ENCODE results near the gene DDX39A. TPM values are rescaled to one million over a fixed set of nuclear protein-coding genes. Genes with fewer than 3 reads are reported as not detected.

The DDX39A gene
- total and polyA plus RNA-seq, 2 of the 8 experiments (the other 6 are each of a cell fraction or from before 2014, with no cell fraction given), result 139 TPM

DNA sequence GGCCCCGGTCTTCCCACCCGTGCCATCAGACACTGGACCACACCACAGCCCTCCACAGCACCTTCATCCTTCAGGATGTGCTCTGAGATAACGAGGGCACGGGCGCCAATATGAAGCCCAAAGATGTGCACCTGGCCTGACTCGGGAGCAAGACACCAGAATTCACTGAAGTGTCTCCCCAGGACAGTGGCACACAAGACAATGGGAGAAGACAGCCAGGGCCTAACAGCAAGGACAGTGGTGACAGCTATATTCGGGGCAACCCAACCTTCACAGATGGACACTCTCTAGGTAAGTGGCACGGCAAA, 7.2 kb downstream of the DDX39A start:
- CTCF ChIA-PET (ENCODE audit: partially characterized antibody), result interaction anchor here (9.1 kb wide), 1 partner anchor 49 kb away, joined by 114 read pairs; no protein-coding TSS in a partner anchor
- TF ChIP-seq RBBP5 (IDR thresholded peaks at IDR 0.05; ENCODE audit: borderline replicate concordance, low read depth, low read length) (no peak), BRCA1 (IDR thresholded peaks at IDR 0.05; ENCODE audit: low read depth, low read length) (no peak), SIRT6 (IDR thresholded peaks at IDR 0.05; ENCODE audit: low read length) (no peak), POLR2AphosphoS5 (IDR thresholded peaks at IDR 0.05; ENCODE audit: low read depth, low read length) (no peak), SIN3A (conservative IDR thresholded peaks at IDR 0.05 in 1 of 2, IDR thresholded peaks at IDR 0.05 in 1 of 2; ENCODE audit: low read depth in 1 of 2, low read length in 2 of 2) (no peak), SUZ12 (IDR thresholded peaks at IDR 0.05; ENCODE audit: low read length) (no peak), ASH2L (IDR thresholded peaks at IDR 0.05; ENCODE audit: low read length) (no peak), KDM5A (IDR thresholded peaks at IDR 0.05; ENCODE audit: low read length) (no peak), JUN (IDR thresholded peaks at IDR 0.05; ENCODE audit: low read depth, low read length) (no peak), BCL11A (IDR thresholded peaks at IDR 0.05; ENCODE audit: low read depth in 2 of 2, low read length in 2 of 2) (no peak), FOSL1 (IDR thresholded peaks at IDR 0.05; ENCODE audit: insufficient read depth, low read depth, low read length) (no peak), RXRA (IDR thresholded peaks at IDR 0.05; ENCODE audit: insufficient read depth, low read depth, low read length) (no peak), HDAC2 (IDR thresholded peaks at IDR 0.05; ENCODE audit: borderline replicate concordance in 1 of 2, low read depth in 2 of 2, low read length in 2 of 2) (no peak), PHF8 (conservative IDR thresholded peaks at IDR 0.05; ENCODE audit: low read depth, low read length) (no peak), TCF12 (IDR thresholded peaks at IDR 0.05; ENCODE audit: low read depth, low read length) (no peak)

More for the DNA sequence above, 7.2 kb downstream of the DDX39A start:
- Histone ChIP-seq H4K20me1 (replicated peaks in 1 of 2; ENCODE audit: control insufficient read depth in 1 of 2, insufficient read depth in 2 of 2, low read length in 2 of 2) (peaks cover 30 to 39% of the 10 kb centered on the region in 2 experiments), H4K8ac (ENCODE audit: extremely low read depth, insufficient read depth, low read length) (no peak overlapping the region), H3K4me1 (replicated peaks in 1 of 4; ENCODE audit: control insufficient read depth in 3 of 4, insufficient read depth in 4 of 4, low read length in 3 of 4) (peaks cover 0 to 2% (median 0%) of the 10 kb centered on the region in 4 experiments; a peak in 2 of 7 replicates), H2AK5ac (ENCODE audit: low read depth, low read length) (no peak overlapping the region), H2BK20ac (ENCODE audit: low read length) (no peak overlapping the region), H3K23me2 (ENCODE audit: low read depth, low read length) (0 out of 2 replicates have a peak, but pooled peaks cover 1% of the 10 kb centered on the region), H2AFZ (ENCODE audit: low read length) (no peak overlapping the region), H2BK15ac (ENCODE audit: low read length) (no peak overlapping the region), H3K27me3 (replicated peaks in 1 of 4; ENCODE audit: control insufficient read depth in 3 of 4, extremely low read depth in 1 of 4, insufficient read depth in 3 of 4, low read length in 3 of 4) (no peaks in the 10 kb centered on the region), H3K27ac (ENCODE audit: low read depth, low read length) (0 out of 2 replicates have a peak overlapping the region, but pooled peaks have one; percentile 25), H4K91ac (replicated peaks; ENCODE audit: insufficient read length, low read length) (no peak overlapping the region), H3K36me3 (ENCODE audit: control insufficient read depth in 2 of 4, insufficient read depth in 4 of 4, low read length in 3 of 4) (peaks cover 40 to 56% (median 51%) of the 10 kb centered on the region in 4 experiments), H2BK120ac (replicated peaks; ENCODE audit: low read depth, low read length) (no peak overlapping the region), H2BK12ac (ENCODE audit: low read depth, low read length) (no peak overlapping the region), H3K9ac (replicated peaks in 1 of 4; ENCODE audit: extremely low read depth in 1 of 4, low read depth in 3 of 4, low read length in 3 of 4) (no peak overlapping the region), H3K18ac (ENCODE audit: extremely low read depth, low read length) (no peak overlapping the region), H3K9me3 (ENCODE audit: insufficient read depth in 2 of 2, low read depth in 1 of 2, low read length in 1 of 2) (no peaks in the 10 kb centered on the region), H3K79me1 (ENCODE audit: low read depth, low read length) (peaks cover 12% of the 10 kb centered on the region), H3K4me3 (ENCODE audit: extremely low read depth in 1 of 4, insufficient read depth in 2 of 4, low read depth in 3 of 4, low read length in 4 of 4) (no peak overlapping the region), H3K4me2 (ENCODE audit: insufficient read depth in 1 of 2, low read depth in 2 of 2, low read length in 2 of 2) (no peak overlapping the region), H3K23ac (ENCODE audit: insufficient read length) (no peak overlapping the region), H3K79me2 (ENCODE audit: control insufficient read depth in 1 of 2, insufficient read depth in 2 of 2, low read length in 2 of 2) (peaks cover 25 to 53% of the 10 kb centered on the region in 2 experiments), H3K56ac (replicated peaks; ENCODE audit: insufficient read length, low read depth, low read length) (no peak overlapping the region), H3K4ac (replicated peaks; ENCODE audit: insufficient read length, low read depth, low read length) (no peak overlapping the region), H3K14ac (ENCODE audit: insufficient read length) (no peak overlapping the region), H4K5ac (ENCODE audit: insufficient read length, low read depth, low read length) (no peak overlapping the region), H2BK5ac (ENCODE audit: low read depth, low read length) (no peak overlapping the region)
- POLR2A ChIA-PET (ENCODE audit: partially characterized antibody), result interaction anchor here (0.8 to 2.1 kb wide), 2 partner anchors 31 to 38 kb away, joined by 3 to 6 read pairs; partner anchors contain the start of gene ADGRE5
- FAIRE-seq (no peak), DNase-seq (ENCODE audit: low read depth in 1 of 2, low spot score in 2 of 2) (no peak)
- 95% methylated on average over 8 of the region's 8 CpGs; no CpG with 5 or more reads in 1 of the 2 experiments for WGBS, 2 experiments (ENCODE audit: extremely low coverage in 1 of 2, insufficient coverage in 1 of 2, insufficient read length in 1 of 2, insufficient replicate concordance in 2 of 2, low coverage in 1 of 2, low lambda C conversion rate in 2 of 2, missing lambda C conversion rate in 1 of 2)

All from H1 (cell line).